DMS53 treated with DMSO at 0.1 percent for 48 hours (cell line): Measurements from ENCODE around the gene HELT.
"Not testable (repeated sequence)": the region's sequence is repeated elsewhere in the genome, so short reads cannot be mapped to it uniquely, and the experiment has no call there.

Experiments
- DNase-seq: peaks from one replicate; lab custom pipeline; 2025; ENCODE audit not compliant: unreplicated experiment; lab: John Stamatoyannopoulos, UW

The HELT gene

DNA sequence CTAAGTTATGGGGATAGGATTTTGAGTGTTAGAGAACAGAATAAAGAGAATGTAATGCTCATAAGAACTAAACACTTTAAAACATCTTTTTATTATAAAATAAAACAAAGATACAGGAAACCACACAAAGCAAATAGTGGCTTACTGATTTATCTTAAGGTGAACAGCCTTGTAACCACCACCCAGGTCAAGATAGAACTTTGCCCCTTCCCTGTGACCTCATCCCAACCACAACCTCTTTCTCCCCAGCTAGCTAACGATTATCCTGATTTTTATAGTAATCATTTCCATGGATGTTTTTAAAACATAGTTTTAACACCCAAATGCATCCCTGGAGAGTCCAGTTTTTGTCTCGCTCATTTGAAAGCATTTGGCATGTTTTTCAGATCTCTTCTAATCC, 17.0 kb downstream of the HELT start:
- no peak for DNase-seq

DNA sequence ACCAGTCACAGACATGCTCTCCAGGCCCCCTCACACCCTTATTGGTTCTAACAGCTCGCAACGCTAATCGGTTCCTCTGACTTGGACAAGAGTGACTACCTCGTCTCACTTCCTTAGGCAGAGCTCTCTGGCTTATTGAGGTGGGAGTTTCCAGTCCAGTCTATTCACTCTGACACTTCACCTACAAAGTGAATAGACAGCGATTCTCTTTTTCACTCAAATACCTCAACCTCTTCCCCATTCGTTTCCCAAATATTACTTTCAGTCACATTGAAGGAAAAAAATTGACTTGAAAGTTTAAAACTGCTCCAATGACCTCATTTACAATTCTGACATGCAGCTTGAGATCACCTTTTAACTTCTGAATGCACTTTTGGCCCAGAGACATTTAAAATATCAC, 17.7 kb downstream of the HELT start:
- no peak for DNase-seq

DNA sequence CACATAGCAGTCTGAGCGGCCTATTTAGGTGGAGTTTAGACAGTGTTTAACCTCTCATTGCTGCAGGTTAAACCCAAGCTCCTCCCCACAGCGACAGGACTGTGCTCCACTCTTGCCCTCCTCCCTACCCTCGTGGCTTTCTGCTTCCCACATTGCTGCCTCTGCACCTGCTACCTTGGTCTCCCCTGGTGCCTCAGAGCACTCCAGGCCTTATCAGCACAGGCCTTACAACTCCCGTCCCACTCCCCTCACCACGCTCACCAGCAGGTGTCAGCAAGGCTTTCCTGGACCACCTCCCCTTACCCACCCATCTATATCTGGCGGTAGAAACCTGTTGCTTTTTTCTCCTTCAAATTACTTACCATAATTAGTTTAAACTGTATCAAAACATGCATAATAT, 18.6 kb downstream of the HELT start:
- no peak for DNase-seq

DNA sequence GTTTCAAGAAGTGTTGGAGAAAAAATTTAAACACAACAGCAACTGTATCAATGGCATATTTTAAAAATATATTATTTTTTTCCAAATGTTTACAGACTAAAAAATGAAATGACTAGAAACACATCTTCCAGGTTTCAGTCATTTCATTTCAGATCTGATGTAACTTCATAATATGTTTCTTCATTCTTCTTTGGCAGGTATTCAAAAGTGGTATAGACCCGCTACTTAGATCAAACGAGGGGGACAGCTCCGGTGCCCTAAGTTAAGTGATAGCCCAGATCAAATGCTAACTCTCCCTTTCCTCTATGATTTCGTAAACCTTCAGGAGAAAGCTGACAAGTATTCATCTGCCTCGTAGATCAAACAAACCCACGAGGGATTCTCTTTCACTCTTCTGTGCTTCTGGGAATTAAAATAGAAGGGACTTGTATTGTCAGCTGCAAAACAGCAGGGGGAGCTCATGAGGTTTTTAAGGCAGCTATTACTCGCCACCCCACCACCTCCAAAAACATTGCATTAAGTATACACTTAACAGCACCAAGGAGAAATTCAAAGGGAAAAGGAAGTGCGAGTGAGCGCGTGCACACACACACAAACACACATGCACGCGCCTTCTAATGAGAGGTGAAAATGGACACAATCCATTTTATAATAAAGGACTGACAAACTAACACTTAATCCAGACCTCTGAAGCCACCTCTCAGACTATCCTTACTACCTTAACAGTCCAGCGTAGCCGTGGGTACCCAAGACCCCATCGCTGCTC, 21.4 kb downstream of the HELT start:
- DNase-seq: peak; percentile 73

DNA sequence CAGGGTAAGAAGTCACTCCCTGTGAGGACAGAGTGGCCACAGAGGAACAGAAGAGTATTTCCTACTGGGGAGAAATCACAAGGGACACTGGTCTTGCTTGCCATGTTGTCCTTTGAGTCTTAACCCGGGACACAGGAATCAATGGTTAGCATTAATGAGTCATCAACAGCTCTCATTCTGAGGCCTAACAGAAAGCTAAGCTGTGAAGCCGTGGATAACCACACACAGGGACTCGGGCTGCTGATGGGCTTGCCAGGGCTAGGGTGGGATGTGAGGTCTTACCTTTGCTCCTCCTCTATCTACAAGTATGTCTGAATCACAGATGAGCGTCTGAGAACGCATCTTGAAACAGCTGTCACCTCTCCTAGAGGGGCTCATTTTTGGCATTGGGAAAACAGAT, 22.2 kb downstream of the HELT start:
- DNase-seq: no peak

DNA sequence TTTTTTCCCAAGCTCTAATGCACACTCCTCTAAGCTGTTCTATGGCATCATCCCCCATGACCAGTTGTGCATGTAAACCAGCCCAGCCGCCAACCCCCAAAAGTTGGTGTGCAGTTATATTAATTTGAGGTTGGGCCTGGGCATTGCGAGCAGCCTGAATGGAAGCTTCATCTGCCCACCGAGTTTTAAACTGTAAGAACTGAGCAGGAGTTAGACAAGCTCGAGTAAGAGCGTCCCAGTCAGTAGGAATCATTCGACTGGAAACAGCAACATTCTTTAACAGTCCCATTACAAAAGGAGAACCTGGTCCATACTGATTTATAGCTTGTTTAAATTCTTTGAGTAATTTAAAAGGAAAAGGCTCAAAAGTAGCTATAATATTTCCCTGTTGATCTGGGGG, 32.0 kb downstream of the HELT start:
- DNase-seq: not testable (repeated sequence)

DNA sequence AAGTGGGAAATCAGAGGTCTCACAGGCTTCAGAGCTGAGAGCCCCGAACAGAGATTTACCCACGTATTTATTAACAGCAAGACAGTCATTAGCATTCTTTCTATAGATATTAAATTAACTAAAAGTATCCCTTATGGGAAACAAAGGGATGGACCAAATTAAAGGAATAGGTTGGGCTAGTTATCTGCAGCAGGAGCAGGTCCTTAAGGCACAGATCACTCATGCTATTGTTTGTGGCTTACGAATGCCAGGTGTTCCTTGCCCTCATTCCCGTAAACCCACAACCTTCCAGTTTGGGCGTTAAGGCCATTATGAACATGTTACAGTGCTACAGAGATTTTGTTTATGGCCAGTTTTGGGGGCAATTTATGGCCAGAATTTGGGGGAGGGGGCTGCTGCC, 33.0 kb downstream of the HELT start:
- not testable (repeated sequence) for DNase-seq

DNA sequence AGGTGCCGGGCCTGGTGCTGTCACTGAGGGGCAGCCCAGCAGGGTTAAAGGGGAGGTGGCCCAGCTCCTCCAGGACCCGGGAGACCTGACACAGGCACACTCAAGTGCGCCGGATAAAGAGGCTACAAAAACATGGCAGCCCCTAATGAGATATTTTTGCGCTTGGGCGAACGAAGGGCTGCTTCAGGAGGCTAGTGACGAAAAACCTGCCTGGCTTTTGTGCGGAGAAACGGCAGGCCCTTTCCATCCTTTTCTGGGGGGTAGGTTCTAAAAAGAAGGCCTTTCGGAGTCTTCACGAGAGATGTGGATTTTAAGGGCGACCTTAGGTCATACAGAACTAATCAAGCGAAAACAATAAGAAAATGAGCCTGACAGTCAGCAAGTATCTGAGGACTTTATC, 35.5 kb downstream of the HELT start:
- DNase-seq: no peak

DNA sequence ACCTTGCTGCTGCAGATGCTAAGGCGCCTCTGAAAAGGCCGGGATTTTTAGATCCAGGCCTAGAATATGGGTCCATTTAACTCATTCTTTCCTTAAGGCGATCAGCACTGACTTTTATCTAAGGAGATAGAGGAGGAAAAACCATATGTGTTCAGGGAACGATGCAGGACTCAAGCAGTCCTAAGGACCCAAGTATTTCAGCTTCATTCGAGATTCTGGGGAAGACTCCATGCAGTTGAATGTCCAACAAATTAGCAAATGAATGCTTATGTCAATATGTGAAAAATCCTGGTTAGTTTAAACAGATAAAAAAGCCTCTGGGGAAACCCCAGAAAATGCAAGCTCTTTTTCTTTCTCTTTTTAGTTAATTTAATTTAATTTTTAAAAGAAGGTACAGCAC, 36.0 kb downstream of the HELT start:
- no peak for DNase-seq

DNA sequence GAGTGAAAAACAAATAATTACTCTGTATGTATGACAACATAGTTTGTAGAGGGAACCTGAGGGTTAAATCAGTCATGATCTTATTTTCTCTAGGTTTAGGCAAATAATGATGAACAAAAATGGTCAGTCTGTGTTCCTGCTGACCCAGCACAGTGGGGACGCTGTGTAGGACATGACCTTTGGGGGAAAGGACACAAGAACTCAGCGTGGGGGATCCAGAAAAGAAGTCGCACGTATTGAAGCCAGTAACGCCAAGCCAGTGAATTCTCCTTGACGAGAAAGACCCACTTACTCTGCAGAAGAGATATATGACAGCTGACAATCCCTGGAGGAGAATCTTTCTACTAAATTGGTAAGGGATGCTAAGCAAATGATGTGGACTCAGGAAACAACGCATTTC, 36.6 kb downstream of the HELT start:
- DNase-seq: no peak

DNA sequence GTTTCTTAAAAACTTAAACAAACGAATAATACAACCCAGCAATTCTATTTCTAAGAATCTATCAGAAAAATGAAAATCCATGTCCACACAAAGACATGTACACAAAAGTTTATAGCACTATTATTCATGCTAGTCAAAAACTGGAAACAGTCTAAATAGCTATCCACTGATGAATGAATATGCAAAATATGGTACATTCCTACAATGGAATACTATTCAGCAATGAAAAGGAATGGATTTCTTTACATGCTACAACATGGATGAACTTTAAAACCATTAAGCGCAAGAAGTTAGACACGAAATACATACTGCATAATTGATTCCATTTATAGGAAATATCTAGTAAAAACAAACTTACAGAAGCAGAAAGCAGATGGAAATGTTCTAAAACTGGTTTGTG, 43.3 kb downstream of the HELT start:
- DNase-seq: no peak

DNA sequence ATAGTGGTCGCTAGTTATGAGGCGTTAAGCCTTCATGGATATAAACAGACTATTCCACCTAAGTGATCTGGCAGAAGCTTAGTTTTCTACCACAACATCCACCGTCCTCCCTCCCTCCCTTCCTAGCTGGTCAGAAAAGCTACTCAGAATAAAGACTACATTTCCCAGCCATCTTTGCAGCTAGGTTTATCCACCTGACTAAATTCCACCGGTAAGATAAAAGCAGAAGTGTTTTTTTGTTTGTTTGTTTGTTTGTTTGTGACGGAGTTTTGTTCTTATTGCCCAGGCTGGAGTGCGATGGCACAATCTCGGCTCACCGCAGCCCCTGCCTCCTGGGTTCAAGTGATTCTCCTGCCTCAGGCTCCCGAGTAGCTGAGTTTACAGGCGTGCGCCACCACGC, 44.3 kb downstream of the HELT start:
- DNase-seq: no peak

DNA sequence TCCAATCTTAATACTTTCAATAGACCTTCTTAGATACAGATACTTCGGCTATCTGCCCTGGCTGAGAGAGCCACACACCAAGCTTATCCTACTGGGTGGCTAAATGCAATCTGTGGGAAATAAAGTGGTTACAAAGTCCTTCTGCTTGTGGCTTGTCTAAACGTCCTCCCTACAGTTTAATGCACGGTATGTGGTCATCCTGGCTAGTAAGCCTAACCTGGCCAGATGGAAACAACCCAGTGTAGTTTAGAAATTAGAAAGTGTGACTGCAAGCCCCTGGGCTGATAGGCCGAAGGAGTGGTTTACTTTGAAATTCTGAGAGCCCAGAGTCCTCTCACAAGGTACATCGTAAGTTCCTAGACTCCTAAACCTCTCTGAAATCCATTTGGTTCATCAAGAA, 47.9 kb downstream of the HELT start:
- DNase-seq: no peak

DNA sequence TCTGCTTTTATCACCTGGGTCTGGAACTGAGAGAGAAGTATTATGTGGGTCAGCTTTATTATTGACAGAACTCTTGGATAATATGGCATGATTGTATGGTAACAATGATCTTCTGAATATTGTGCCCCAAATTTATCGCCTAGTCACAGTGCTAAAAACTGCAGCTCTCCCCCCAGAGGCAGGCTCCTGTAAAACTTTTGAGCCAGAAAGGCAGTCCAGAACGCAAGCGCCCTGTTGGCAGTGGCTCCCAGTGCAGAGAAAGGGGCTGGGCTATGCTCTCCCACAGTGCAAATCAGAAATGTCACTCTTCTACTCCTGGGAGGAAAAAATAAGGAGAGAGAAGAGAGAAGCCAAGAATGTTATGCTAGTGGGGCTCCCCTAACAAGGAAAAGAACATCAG, 50.5 kb downstream of the HELT start:
- DNase-seq: no peak
